A673 (cell line): ENCODE measurements around the gene RERE. TPM values are rescaled to one million over a fixed set of nuclear protein-coding genes. Genes with fewer than 3 reads are reported as not detected.

Experiments used
- BruUV-seq: library from RNA; stranded (reverse); fragments of 400-500 nt; replicated peaks from 2 replicates; lab custom pipeline; 2021; lab: Mats Ljungman, UMichigan
- CTCF ChIA-PET: fragments of 300-600 bp; sonication (Branson Sonifier 250); formaldehyde crosslinking; loops from one replicate; lab custom pipeline; 2022; ENCODE audit warnings: antibody characterized with exemption; lab: Charles Lee
- POLR2A ChIA-PET: fragments of 300-600 bp; sonication (Branson Sonifier 250); formaldehyde crosslinking; loops from one replicate; lab custom pipeline; 2022; ENCODE audit warnings: antibody characterized with exemption; ENCODE audit not compliant: low non-redundant PET; lab: Charles Lee
- DNase-seq: peaks from one replicate; pipeline ENCODE4 v3.0.0-alpha.2; 2015; ENCODE audit warnings: low spot score
- H3K27ac ChIP-seq: fragments of 200-600 bp; sonication (generic); 2 replicates; pipeline ENCODE4 v1.5.1; 2016; ENCODE audit warnings: mixed run types, low read depth, mild to moderate bottlenecking, mixed read lengths, antibody characterized with exemption, low read length; ENCODE audit not compliant: poor library complexity, severe bottlenecking
- H3K27me3 ChIP-seq: fragments of 200-600 bp; sonication (generic); replicated peaks from 2 replicates; pipeline ENCODE4 v1.6.1; 2017; ENCODE audit warnings: mixed run types, low read depth, mild to moderate bottlenecking, mixed read lengths, antibody characterized with exemption, low read length; ENCODE audit not compliant: insufficient read depth, poor library complexity
- H3K36me3 ChIP-seq: fragments of 200-600 bp; sonication (generic); 2 replicates; pipeline ENCODE4 v1.6.1; 2016; ENCODE audit warnings: mixed run types, mild to moderate bottlenecking, mixed read lengths, antibody characterized with exemption, low read length; ENCODE audit not compliant: insufficient read depth, poor library complexity, severe bottlenecking
- H3K4me1 ChIP-seq: fragments of 200-600 bp; sonication (generic); 2 replicates; pipeline ENCODE4 v1.6.1; 2017; ENCODE audit warnings: mixed run types, mild to moderate bottlenecking, mixed read lengths, antibody characterized with exemption, low read length; ENCODE audit not compliant: insufficient read depth, poor library complexity, severe bottlenecking
- H3K4me3 ChIP-seq: fragments of 200-600 bp; sonication (generic); 2 replicates; pipeline ENCODE4 v1.5.1; 2016; ENCODE audit warnings: low read depth, mixed run types, mild to moderate bottlenecking, mixed read lengths, low read length; ENCODE audit not compliant: poor library complexity, severe bottlenecking
- H3K9me3 ChIP-seq: fragments of 200-600 bp; sonication (generic); 2 replicates; pipeline ENCODE4 v1.6.1; 2016; ENCODE audit warnings: mixed run types, low read depth, mild to moderate bottlenecking, mixed read lengths, antibody characterized with exemption, low read length; ENCODE audit not compliant: poor library complexity, severe bottlenecking
- CTCF ChIP-seq: fragments of 300-800, 200-600 bp; sonication (generic); conservative IDR thresholded peaks from 2 replicates; pipeline ENCODE4 v1.5.1; 2017; ENCODE audit warnings: low read depth, mild to moderate bottlenecking, antibody characterized with exemption, low read length, moderate library complexity, mixed read lengths
- EZH2 ChIP-seq: fragments of 200-600 bp; sonication (generic); IDR thresholded peaks from 2 replicates; pipeline ENCODE4 v1.6.1; 2017; ENCODE audit warnings: borderline replicate concordance, low read depth, mild to moderate bottlenecking, mixed read lengths, antibody characterized with exemption, low read length; ENCODE audit not compliant: poor library complexity, severe bottlenecking
- intact Hi-C: fragments of 100-400 bp; cut with micrococcal nuclease; formaldehyde crosslinking; loops from one replicate; pipeline ENCODE4 v1.10.0; 2022; ENCODE audit not compliant: unreplicated experiment
- total RNA-seq: library from RNA; stranded (reverse); gene quantifications from 2 replicates; pipeline ENCODE4 v1.2.3, GENCODE V29; 2021

Gene RERE
- total RNA-seq, 1 experiment from 2014 or later: 188 TPM

GRCh38 chr1:8851060-8851459 lies 33.6 kb upstream of the RERE start:
- no TSS peak for BruUV-seq
- intact Hi-C loops: loop anchor here (2.0 to 10.0 kb wide), 3 partner anchors 290 to 496 kb away; no protein-coding TSS in a partner anchor
- no peaks in the 10 kb centered on the region for H3K9me3 ChIP-seq
- no peak overlapping the region for H3K4me3 ChIP-seq
- ChIA-PET POLR2A (no interaction called here), CTCF (interaction anchor here (0.7 kb wide), 1 partner anchor 137 kb away, joined by 9 read pairs; no protein-coding TSS in a partner anchor)
- H3K27me3 ChIP-seq: no peaks in the 10 kb centered on the region
- DNase-seq: no peak
- H3K4me1 ChIP-seq: peaks cover 8% of the 10 kb centered on the region
- no peaks in the 10 kb centered on the region for H3K36me3 ChIP-seq
- no peak overlapping the region for H3K27ac ChIP-seq
- TF ChIP-seq EZH2: no peak
- TF ChIP-seq CTCF: no peak

DNA sequence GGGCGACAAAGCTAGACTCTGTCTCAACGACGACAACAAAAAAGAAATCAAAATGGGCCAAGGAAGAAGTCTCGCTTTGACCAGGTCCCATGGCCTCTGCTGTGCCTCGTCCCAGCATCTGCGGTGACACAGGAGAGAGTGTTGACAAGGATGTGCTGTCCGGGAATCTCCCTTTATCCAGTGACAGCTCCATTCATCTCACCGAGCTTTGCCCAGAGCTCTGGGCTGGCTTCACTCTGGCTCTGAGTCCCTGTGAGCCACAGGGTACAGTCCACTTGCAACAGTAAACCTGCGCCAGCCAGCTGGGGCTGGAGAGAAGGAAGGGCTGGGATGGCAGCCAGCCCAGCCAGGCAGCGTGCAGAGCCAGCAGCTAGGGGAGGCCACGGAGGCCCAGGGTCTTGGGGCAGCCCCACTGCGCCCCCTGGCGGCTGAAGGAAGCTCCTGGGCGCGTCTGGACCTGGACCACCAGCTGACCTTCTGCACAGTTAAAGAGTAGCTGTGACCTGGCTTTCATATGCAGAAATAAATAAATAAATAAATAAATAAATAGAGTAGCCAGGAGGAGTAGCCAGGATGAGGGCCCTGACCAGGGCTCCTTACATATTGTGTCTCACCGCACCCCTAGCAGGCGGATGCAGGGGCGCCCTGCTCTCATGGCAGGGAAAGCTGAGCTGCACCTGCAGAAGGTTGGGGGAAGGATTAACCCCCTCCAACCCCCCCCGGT lies 31.4 kb upstream of the RERE start:
- intact Hi-C loops: loop anchor here (5.0 to 10.0 kb wide), 2 partner anchors 137 to 864 kb away; no protein-coding TSS in a partner anchor
- Histone ChIP-seq H3K27ac (no peak overlapping the region), H3K4me1 (peaks cover 8% of the 10 kb centered on the region), H3K4me3 (no peak overlapping the region), H3K9me3 (no peaks in the 10 kb centered on the region), H3K36me3 (no peaks in the 10 kb centered on the region), H3K27me3 (no peaks in the 10 kb centered on the region)
- ChIA-PET CTCF (interaction anchor here (0.5 to 1.8 kb wide), 21 partner anchors 10 to 1514 kb away, joined by 3 to 13 read pairs (median 3); partner anchors contain the start of gene RERE), POLR2A (interaction anchor here (0.5 to 0.9 kb wide), 2 partner anchors 27 to 31 kb away, joined by 4 to 5 read pairs; partner anchors contain the start of gene RERE)
- DNase-seq: peak; percentile 92
- no peak for TF ChIP-seq EZH2
- TF ChIP-seq CTCF: peak; percentile 90
- no TSS peak for BruUV-seq

DNA sequence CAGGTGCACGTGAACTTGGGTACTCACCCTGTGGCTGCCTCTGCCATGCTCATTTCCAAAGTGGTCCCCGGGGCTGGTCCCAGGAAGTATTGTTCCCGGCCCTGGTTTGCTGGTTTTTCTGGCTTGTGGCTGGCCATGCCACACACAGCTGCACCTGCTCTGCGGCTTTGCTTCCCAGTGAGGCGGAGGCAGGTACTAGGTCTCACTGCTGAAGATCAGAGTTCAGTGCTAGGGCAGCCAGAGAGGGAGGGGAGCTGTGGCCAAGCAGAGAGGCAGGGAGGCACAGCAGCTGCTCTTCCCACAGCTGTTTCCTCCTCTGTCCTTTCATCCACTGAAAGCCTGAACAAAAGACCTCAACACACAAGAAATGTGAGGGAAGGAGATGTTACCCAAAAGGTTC lies 30.6 kb upstream of the RERE start:
- intact Hi-C loops: loop anchor here (5.0 to 10.0 kb wide), 2 partner anchors 136 to 863 kb away; no protein-coding TSS in a partner anchor

More for the DNA sequence above, 30.6 kb upstream of the RERE start:
- Histone ChIP-seq H3K36me3 (no peaks in the 10 kb centered on the region), H3K27ac (no peak overlapping the region), H3K4me1 (peaks cover 8% of the 10 kb centered on the region), H3K9me3 (no peaks in the 10 kb centered on the region), H3K27me3 (no peaks in the 10 kb centered on the region), H3K4me3 (no peak overlapping the region)
- no peak for DNase-seq
- ChIA-PET CTCF (interaction anchor here (1.3 to 1.8 kb wide), 4 partner anchors 11 to 287 kb away, joined by 3 to 13 read pairs (median 7); partner anchors contain the start of gene RERE), POLR2A (interaction anchor here (0.5 kb wide), 1 partner anchor 31 kb away, joined by 5 read pairs; the partner anchor contains the start of gene RERE)
- BruUV-seq: no TSS peak
- TF ChIP-seq CTCF: no peak
- no peak for TF ChIP-seq EZH2
